ENCODE results near the gene PVR.
"Not testable (repeated sequence)": the region's sequence is repeated elsewhere in the genome, so short reads cannot be mapped to it uniquely, and the experiment has no call there.

PVR gene

DNA sequence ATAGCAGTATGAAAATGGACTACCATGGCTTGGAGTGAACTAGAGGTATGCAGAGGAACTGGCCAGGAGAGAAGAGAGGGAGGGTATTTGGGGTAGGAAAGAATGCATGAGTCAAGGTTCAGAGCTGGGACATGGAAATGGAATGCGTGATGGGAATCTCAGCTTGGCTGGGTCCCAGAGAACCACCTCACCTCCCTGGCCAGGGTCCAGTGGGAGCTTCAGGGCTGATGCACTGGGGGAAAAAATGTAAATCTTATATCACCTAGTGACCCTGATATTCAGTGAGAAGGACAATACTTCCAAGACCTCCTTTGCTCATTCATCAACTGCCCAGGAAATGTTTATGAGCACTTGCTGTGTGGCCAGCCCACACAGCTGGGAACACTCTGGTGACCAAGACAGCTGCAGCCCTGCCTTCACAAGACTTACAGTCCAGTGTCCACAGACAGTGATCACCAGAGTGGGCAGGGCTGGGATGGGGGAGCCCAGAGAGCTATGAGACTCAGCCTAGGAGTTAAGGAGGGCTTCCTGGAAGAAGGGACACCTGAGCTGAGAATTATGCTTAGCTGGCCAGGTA is 17.6 kb upstream of the PVR start:
- DNase-seq (ENCODE audit: low read depth): no peak
- TF ChIP-seq, protein P1, sequence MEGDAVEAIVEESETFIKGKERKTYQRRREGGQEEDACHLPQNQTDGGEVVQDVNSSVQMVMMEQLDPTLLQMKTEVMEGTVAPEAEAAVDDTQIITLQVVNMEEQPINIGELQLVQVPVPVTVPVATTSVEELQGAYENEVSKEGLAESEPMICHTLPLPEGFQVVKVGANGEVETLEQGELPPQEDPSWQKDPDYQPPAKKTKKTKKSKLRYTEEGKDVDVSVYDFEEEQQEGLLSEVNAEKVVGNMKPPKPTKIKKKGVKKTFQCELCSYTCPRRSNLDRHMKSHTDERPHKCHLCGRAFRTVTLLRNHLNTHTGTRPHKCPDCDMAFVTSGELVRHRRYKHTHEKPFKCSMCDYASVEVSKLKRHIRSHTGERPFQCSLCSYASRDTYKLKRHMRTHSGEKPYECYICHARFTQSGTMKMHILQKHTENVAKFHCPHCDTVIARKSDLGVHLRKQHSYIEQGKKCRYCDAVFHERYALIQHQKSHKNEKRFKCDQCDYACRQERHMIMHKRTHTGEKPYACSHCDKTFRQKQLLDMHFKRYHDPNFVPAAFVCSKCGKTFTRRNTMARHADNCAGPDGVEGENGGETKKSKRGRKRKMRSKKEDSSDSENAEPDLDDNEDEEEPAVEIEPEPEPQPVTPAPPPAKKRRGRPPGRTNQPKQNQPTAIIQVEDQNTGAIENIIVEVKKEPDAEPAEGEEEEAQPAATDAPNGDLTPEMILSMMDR (IDR thresholded peaks at IDR 0.05; ENCODE audit: control insufficient read depth, extremely low read depth, insufficient read depth): no peak
- H3K4me3 ChIP-seq (ENCODE audit: low read depth, low read length): no peak overlapping the region

GRCh38 chr19:44627631-44628030 is 16.1 kb upstream of the PVR start:
- TF ChIP-seq, protein P1 (IDR thresholded peaks at IDR 0.05; ENCODE audit: control insufficient read depth, extremely low read depth, insufficient read depth): no peak

GRCh38 chr19:44628793-44629192 is 14.9 kb upstream of the PVR start:
- TF ChIP-seq, protein P1 (IDR thresholded peaks at IDR 0.05; ENCODE audit: control insufficient read depth, extremely low read depth, insufficient read depth): no peak
- H3K4me3 ChIP-seq (ENCODE audit: low read depth, low read length): no peak overlapping the region
- no peak for DNase-seq (ENCODE audit: low read depth)

More at GRCh38 chr19:44627631-44628030, 16.1 kb upstream of the PVR start:
- H3K4me3 ChIP-seq (ENCODE audit: low read depth, low read length): no peak overlapping the region
- no peak for DNase-seq (ENCODE audit: low read depth)

- not testable (repeated sequence) for DNase-seq (ENCODE audit: low read depth); H3K4me3 ChIP-seq (ENCODE audit: low read depth, low read length)
These were observed 12.1 kb upstream of the PVR start for GRCh38 chr19:44631611-44632010.

DNA sequence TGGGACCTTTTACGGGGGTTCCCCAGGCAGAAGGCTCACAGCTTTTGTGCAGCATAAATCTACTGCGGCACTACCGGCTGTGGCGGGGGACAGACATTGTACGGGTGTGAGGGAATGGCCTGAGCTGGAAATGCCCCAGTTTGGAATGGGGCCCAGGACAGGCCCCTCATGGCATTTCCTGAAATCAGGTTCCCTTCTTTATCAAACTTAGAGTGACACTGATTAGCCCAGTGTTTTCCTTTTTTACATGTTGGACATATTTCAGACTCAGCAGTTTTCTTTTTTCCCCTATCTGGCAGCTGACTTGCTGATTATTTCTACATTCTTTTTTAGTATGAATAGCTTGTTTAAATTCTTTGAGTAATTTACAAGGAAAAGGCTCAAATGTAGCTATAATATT is 9.7 kb upstream of the PVR start:
- DNase-seq (ENCODE audit: low read depth): not testable (repeated sequence)

DNA sequence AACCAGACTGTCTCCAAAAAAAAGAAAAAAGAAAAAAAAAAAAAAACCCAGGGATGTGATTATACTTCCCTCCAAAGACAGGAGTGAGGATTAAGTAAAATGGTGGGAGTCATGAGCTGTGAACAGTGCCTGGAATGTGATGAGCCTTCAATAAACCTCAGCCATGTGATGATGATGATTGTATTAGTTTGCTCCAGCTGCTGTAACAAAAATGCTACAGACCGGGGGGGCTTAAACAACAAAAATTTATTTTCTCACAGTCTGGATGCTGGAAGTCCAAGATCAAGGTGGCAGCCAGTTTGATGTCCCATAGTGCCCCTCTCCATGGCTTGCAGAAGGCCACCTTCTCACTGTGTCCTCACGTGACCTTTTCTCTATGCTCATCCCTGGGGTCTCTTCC is 8.9 kb upstream of the PVR start:
- no peak overlapping the region for H3K4me3 ChIP-seq (ENCODE audit: low read depth, low read length)
- no peak for DNase-seq (ENCODE audit: low read depth)
- TF ChIP-seq, protein P1 (IDR thresholded peaks at IDR 0.05; ENCODE audit: control insufficient read depth, extremely low read depth, insufficient read depth): no peak

More for the DNA sequence above, 9.7 kb upstream of the PVR start:
- H3K4me3 ChIP-seq (ENCODE audit: low read depth, low read length): not testable (repeated sequence)

GRCh38 chr19:44635581-44636438 is 7.9 kb upstream of the PVR start:
- TF ChIP-seq, protein P1 (IDR thresholded peaks at IDR 0.05; ENCODE audit: control insufficient read depth, extremely low read depth, insufficient read depth): no peak
- DNase-seq (ENCODE audit: low read depth): no peak
- no peak overlapping the region for H3K4me3 ChIP-seq (ENCODE audit: low read depth, low read length)
